HG02981 (cell line): ENCODE measurements around the gene HTR1E.
"Not testable (repeated sequence)": the region's sequence is repeated elsewhere in the genome, so short reads cannot be mapped to it uniquely, and the experiment has no call there.

Source experiments
- ATAC-seq: cut with Tn5 transposase; IDR thresholded peaks from one replicate; pipeline ENCODE4 v1.9.1; 2021; ENCODE audit warnings: mild to moderate bottlenecking, moderate library complexity; ENCODE audit not compliant: unreplicated experiment

The HTR1E gene

GRCh38 chr6:86969573-86969972 is 32.2 kb downstream of the HTR1E start:
- ATAC-seq, result no peak

- no peak for ATAC-seq
These were observed 35.8 kb downstream of the HTR1E start for GRCh38 chr6:86973088-86973487.

- no peak for ATAC-seq
These were observed 40.9 kb downstream of the HTR1E start for GRCh38 chr6:86978251-86978650.

GRCh38 chr6:87001494-87001893 is 64.2 kb downstream of the HTR1E start:
- ATAC-seq, result no peak

GRCh38 chr6:87002391-87002790 is 65.1 kb downstream of the HTR1E start:
- ATAC-seq, result not testable (repeated sequence)

- ATAC-seq, result not testable (repeated sequence)
These were observed 69.2 kb downstream of the HTR1E start for GRCh38 chr6:87006541-87006940.

- not testable (repeated sequence) for ATAC-seq
These were observed 72.3 kb downstream of the HTR1E start for GRCh38 chr6:87009581-87009980.

GRCh38 chr6:87012035-87012434 is 74.7 kb downstream of the HTR1E start:
- ATAC-seq, result no peak

- ATAC-seq, result no peak
These were observed 75.4 kb downstream of the HTR1E start for GRCh38 chr6:87012743-87013142.

GRCh38 chr6:87016772-87017171 is 79.4 kb downstream of the HTR1E start:
- no peak for ATAC-seq

- ATAC-seq, result no peak
These were observed 89.7 kb downstream of the HTR1E start for GRCh38 chr6:87027021-87027420.

GRCh38 chr6:87029711-87030314 is 92.5 kb downstream of the HTR1E start:
- no peak for ATAC-seq

GRCh38 chr6:87040729-87041128 is 103.4 kb downstream of the HTR1E start:
- no peak for ATAC-seq

GRCh38 chr6:87045521-87046075 is 108.3 kb downstream of the HTR1E start:
- no peak for ATAC-seq

- peak; percentile 49 for ATAC-seq
These were observed 112.5 kb downstream of the HTR1E start for GRCh38 chr6:87049779-87050178.

- no peak for ATAC-seq
These were observed 116.0 kb downstream of the HTR1E start for GRCh38 chr6:87053312-87053711.

GRCh38 chr6:87054143-87054833 is 117.0 kb downstream of the HTR1E start:
- no peak for ATAC-seq

- ATAC-seq, result no peak
These were observed 122.6 kb downstream of the HTR1E start for GRCh38 chr6:87059943-87060342.

- ATAC-seq, result no peak
These were observed 127.8 kb downstream of the HTR1E start for GRCh38 chr6:87065117-87065516.
